Neuronal stem cell (in vitro differentiated cells): Measurements from ENCODE around the gene G6PD.

Experiments
- DNase-seq: peaks from one replicate; pipeline ENCODE4 v3.0.0-alpha.2; 2013; ENCODE audit warnings: low spot score
- H2AFZ ChIP-seq: one replicate; pipeline ENCODE4 v1.6.1; 2013; ENCODE audit warnings: mild to moderate bottlenecking, low read length, inconsistent platforms
- H2AK5ac ChIP-seq: 2 replicates; pipeline ENCODE4 v1.6.1; 2013; ENCODE audit warnings: low read depth, mild to moderate bottlenecking, inconsistent platforms, low read length, moderate library complexity, mixed read lengths
- H2BK120ac ChIP-seq: 2 replicates; pipeline ENCODE4 v1.6.1; 2013; ENCODE audit warnings: low read depth, mild to moderate bottlenecking, inconsistent platforms, low read length, moderate library complexity, mixed read lengths
- H2BK12ac ChIP-seq: one replicate; pipeline ENCODE4 v1.6.1; 2013; ENCODE audit warnings: low read length, inconsistent platforms
- H2BK15ac ChIP-seq: 2 replicates; pipeline ENCODE4 v1.6.1; 2013; ENCODE audit warnings: mild to moderate bottlenecking, low read length, inconsistent platforms, mixed read lengths
- H2BK5ac ChIP-seq: one replicate; pipeline ENCODE4 v1.6.1; 2013; ENCODE audit warnings: inconsistent platforms, mild to moderate bottlenecking, low read length, moderate library complexity
- H3K14ac ChIP-seq: one replicate; pipeline ENCODE4 v1.6.1; 2013; ENCODE audit warnings: low read length, inconsistent platforms
- H3K18ac ChIP-seq: 2 replicates; pipeline ENCODE4 v1.6.1; 2013; ENCODE audit warnings: low read length, inconsistent platforms
- H3K23ac ChIP-seq: 2 replicates; pipeline ENCODE4 v1.6.1; 2013; ENCODE audit warnings: low read depth, mild to moderate bottlenecking, mixed read lengths, low read length, inconsistent platforms; ENCODE audit not compliant: poor library complexity
- H3K27ac ChIP-seq: replicated peaks from 3 replicates; pipeline ENCODE4 v1.5.1; 2013; ENCODE audit warnings: low read length, inconsistent platforms
- H3K27me3 ChIP-seq, 3 experiments: 2 replicates each; pipeline ENCODE4 v1.6.1; 2013; ENCODE audit warnings: low read length in 3 of 3, mild to moderate bottlenecking in 2 of 3, inconsistent platforms in 1 of 3, low read depth in 1 of 3, mixed read lengths in 1 of 3, moderate library complexity in 1 of 3; ENCODE audit not compliant: control insufficient read depth in 3 of 3, insufficient read depth in 3 of 3
- H3K36me3 ChIP-seq, 2 donors: replicated peaks in 1 of 2; 2 replicates each; pipeline ENCODE4 v1.6.1; 2013; ENCODE audit warnings: low read length in 2 of 2; ENCODE audit not compliant: control insufficient read depth in 2 of 2, insufficient read depth in 2 of 2
- H3K4ac ChIP-seq: 2 replicates; pipeline ENCODE4 v1.6.1; 2013; ENCODE audit warnings: inconsistent platforms, mild to moderate bottlenecking, low read length, moderate library complexity
- H3K4me1 ChIP-seq, 2 donors: 1 replicate in 1 of 2; 2 replicates in 1 of 2; pipeline ENCODE4 v1.6.1; 2013; ENCODE audit warnings: low read length in 2 of 2, low read depth in 1 of 2; ENCODE audit not compliant: control insufficient read depth in 2 of 2, insufficient read depth in 1 of 2
- H3K4me2 ChIP-seq: one replicate; pipeline ENCODE4 v1.6.1; 2013; ENCODE audit warnings: mild to moderate bottlenecking, low read length, inconsistent platforms; ENCODE audit not compliant: insufficient read depth, poor library complexity, severe bottlenecking
- H3K4me3 ChIP-seq, 2 donors: 2 replicates each; pipeline ENCODE4 v1.5.1; 2013; ENCODE audit warnings: low read length in 2 of 2, mild to moderate bottlenecking in 2 of 2, inconsistent platforms in 1 of 2, moderate library complexity in 1 of 2
- H3K79me1 ChIP-seq: one replicate; pipeline ENCODE4 v1.6.1; 2013; ENCODE audit warnings: low read depth, mild to moderate bottlenecking, inconsistent platforms, low read length, moderate library complexity
- H3K9ac ChIP-seq: one replicate; pipeline ENCODE4 v1.6.1; 2013; ENCODE audit warnings: mild to moderate bottlenecking, low read depth, low read length, inconsistent platforms; ENCODE audit not compliant: poor library complexity
- H3K9me3 ChIP-seq, 2 donors: replicated peaks in 1 of 2; 2 replicates each; pipeline versions ENCODE3 to v1.6.1; 2013; ENCODE audit warnings: low read length in 2 of 2, mild to moderate bottlenecking in 2 of 2, inconsistent platforms in 1 of 2, low read depth in 1 of 2, mixed read lengths in 1 of 2, moderate library complexity in 1 of 2; ENCODE audit not compliant: control insufficient read depth in 2 of 2, insufficient read depth in 1 of 2
- H4K8ac ChIP-seq: one replicate; pipeline ENCODE4 v1.6.1; 2013; ENCODE audit warnings: low read depth, mild to moderate bottlenecking, inconsistent platforms, low read length, moderate library complexity
- H4K91ac ChIP-seq: one replicate; pipeline ENCODE4 v1.6.1; 2013; ENCODE audit warnings: low read length, low read depth, mild to moderate bottlenecking, inconsistent platforms; ENCODE audit not compliant: poor library complexity
- WGBS, 2 donors: extraction: QIAGEN DNeasy Blood & Tissue Kit; methylation state at CpG; one replicate each; pipeline ENCODE4 v1.1.7; 2013; ENCODE audit warnings: missing lambda C conversion rate in 2 of 2, mixed read lengths in 1 of 2; ENCODE audit not compliant: insufficient read length in 2 of 2, insufficient replicate concordance in 1 of 2; ENCODE audit errors: extremely low coverage in 2 of 2; 5-methylcytosine and 5-hydroxymethylcytosine counted together

The G6PD gene

DNA sequence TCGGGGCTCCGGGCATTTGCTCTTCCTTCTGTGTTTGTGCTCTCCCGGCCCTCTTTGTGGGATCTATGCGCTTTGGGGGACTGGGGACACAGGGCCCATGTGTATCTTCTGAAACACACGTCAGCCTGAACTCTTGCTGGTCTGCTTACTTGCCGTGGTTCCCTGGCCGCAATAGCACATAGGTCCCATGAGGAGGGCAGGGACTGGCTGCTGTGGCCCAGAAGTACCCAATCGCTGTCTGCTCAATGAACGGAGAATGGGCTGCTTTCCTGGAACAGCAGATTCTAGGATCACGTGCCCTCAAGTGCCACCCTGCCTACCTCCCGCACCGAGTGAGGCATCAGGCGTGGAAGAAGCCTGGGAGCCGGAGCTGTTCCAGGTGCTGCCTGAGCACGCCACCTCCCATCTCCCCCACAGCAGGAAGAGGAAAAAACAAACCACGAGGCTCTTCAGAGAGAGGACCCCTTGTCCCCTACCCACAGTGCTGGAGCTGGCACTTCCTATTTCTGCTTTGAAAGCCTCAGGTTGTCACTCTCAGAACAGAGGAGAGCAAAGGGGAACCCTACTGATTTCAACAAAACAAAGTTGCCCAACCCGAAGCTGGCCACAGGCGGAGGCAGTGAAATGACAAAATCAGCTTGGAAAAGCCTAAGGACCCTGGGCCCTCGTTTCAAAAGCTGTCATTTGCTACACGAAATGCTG lies 3.8 kb downstream of the G6PD start:
- Histone ChIP-seq H2BK5ac (no peak overlapping the region), H3K9ac (no peak overlapping the region), H3K27me3 (peaks cover 0 to 3% (median 0%) of the 10 kb centered on the region in 3 experiments), H3K14ac (no peak overlapping the region), H2AK5ac (no peak overlapping the region), H3K4ac (no peak overlapping the region), H3K36me3 (peaks cover 6 to 40% of the 10 kb centered on the region in 2 donors), H3K18ac (no peak overlapping the region), H3K79me1 (no peaks in the 10 kb centered on the region), H3K4me2 (no peak overlapping the region), H2BK15ac (no peak overlapping the region), H2BK120ac (no peak overlapping the region), H3K9me3 (no peaks in the 10 kb centered on the region), H3K23ac (no peak overlapping the region), H3K4me3 (no peak overlapping the region), H2AFZ (no peak overlapping the region), H3K4me1 (peaks cover 2 to 4% of the 10 kb centered on the region in 2 donors), H3K27ac (no peak overlapping the region), H4K8ac (no peak overlapping the region), H4K91ac (no peak overlapping the region), H2BK12ac (no peak overlapping the region)
- no CpG with 5 or more reads among the region's 20 CpGs for WGBS, 2 donors
- DNase-seq, result no peak

DNA sequence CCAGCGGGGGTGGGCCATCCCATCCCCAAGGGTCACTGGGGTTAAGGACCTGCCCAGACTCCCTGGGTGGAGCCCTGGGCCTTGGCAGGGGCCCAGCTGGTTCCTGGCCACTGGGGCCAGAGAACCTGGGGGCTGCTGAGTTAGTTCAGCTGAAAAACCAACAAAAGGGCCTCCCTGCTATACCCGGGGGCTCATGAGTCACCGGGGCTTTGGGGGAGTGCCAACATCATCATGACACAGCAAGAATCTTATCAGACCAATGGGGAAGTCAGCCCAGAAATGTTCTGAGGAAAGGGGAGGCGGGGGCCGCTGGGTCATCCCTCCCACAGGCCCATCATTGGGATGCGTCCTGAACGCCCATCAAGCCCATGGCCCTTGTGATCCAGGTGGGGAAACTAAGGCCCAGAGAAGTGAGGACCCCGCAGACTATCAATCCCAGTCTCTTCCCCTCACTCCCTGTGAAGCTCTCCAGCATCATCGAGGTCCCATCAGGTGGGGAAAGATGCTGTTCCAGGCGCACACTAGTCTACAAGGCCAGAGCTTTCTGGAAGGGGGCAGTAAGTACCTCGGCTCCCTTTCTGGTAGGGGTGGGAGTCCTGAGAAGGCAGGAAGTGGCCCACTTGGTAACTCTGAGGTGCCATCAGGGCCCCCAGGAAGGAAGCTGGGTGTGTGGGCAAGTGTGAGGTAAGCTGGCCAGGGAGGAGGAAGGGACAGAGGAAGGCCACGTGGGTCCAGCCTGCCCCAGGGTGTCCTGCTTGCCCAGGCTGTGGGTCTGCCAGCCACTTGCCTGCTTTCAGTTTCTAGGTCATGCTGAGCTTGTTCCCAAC lies 4.5 kb downstream of the G6PD start:
- no peak overlapping the region for H3K4me2 ChIP-seq
- no peak overlapping the region for H2BK15ac ChIP-seq
- no peak overlapping the region for H3K9ac ChIP-seq
- no peak overlapping the region for H2BK5ac ChIP-seq
- no peak overlapping the region for H3K27ac ChIP-seq
- no peak overlapping the region for H4K8ac ChIP-seq
- no peak overlapping the region for H3K14ac ChIP-seq
- H2AFZ ChIP-seq, result no peak overlapping the region
- H2AK5ac ChIP-seq, result no peak overlapping the region
- peaks cover 6 to 40% of the 10 kb centered on the region in 2 donors for H3K36me3 ChIP-seq
- H3K4ac ChIP-seq, result no peak overlapping the region
- no peak overlapping the region for H4K91ac ChIP-seq
- H2BK12ac ChIP-seq, result no peak overlapping the region
- no peaks in the 10 kb centered on the region for H3K79me1 ChIP-seq
- no peaks in the 10 kb centered on the region for H3K9me3 ChIP-seq
- no peak overlapping the region for H3K23ac ChIP-seq
- H3K18ac ChIP-seq, result no peak overlapping the region
- H3K27me3 ChIP-seq, result peaks cover 0 to 3% (median 0%) of the 10 kb centered on the region in 3 experiments
- H2BK120ac ChIP-seq, result no peak overlapping the region
- WGBS, 2 donors, result no CpG with 5 or more reads among the region's 12 CpGs
- H3K4me3 ChIP-seq, result no peak overlapping the region
- peaks cover 2 to 4% of the 10 kb centered on the region in 2 donors for H3K4me1 ChIP-seq
- DNase-seq, result no peak

GRCh38 chrX:154541589-154541895 lies 5.1 kb downstream of the G6PD start:
- H2AFZ ChIP-seq, result no peak overlapping the region
- no peak overlapping the region for H4K91ac ChIP-seq
- WGBS, 2 donors, result no CpG with 5 or more reads among the region's 5 CpGs
- no peak overlapping the region for H3K4me3 ChIP-seq
- H2BK5ac ChIP-seq, result no peak overlapping the region
- no peak overlapping the region for H3K18ac ChIP-seq
- H3K4ac ChIP-seq, result no peak overlapping the region
- no peak overlapping the region for H3K14ac ChIP-seq
- no peak overlapping the region for H3K27ac ChIP-seq
- H2BK120ac ChIP-seq, result no peak overlapping the region
- H3K4me1 ChIP-seq, result peaks cover 2 to 4% of the 10 kb centered on the region in 2 donors
- H3K36me3 ChIP-seq, result peaks cover 6 to 40% of the 10 kb centered on the region in 2 donors
- no peak overlapping the region for H3K9ac ChIP-seq
- H3K27me3 ChIP-seq, result peaks cover 0 to 3% (median 0%) of the 10 kb centered on the region in 3 experiments
- H2AK5ac ChIP-seq, result no peak overlapping the region
- no peak overlapping the region for H2BK12ac ChIP-seq
- no peak overlapping the region for H4K8ac ChIP-seq
- H2BK15ac ChIP-seq, result no peak overlapping the region
- no peak overlapping the region for H3K4me2 ChIP-seq
- DNase-seq, result no peak
- H3K23ac ChIP-seq, result no peak overlapping the region
- no peaks in the 10 kb centered on the region for H3K9me3 ChIP-seq
- no peaks in the 10 kb centered on the region for H3K79me1 ChIP-seq

- Histone ChIP-seq H2AFZ (no peak overlapping the region), H3K4me3 (no peak overlapping the region), H2BK5ac (no peak overlapping the region), H3K79me1 (no peaks in the 10 kb centered on the region), H3K4me1 (peaks cover under 1 to 2% of the 10 kb centered on the region in 2 donors), H4K8ac (no peak overlapping the region), H3K4ac (no peak overlapping the region), H3K36me3 (peaks cover 6 to 42% of the 10 kb centered on the region in 2 donors), H3K27ac (no peak overlapping the region), H2AK5ac (no peak overlapping the region), H3K14ac (no peak overlapping the region), H3K4me2 (no peak overlapping the region), H3K18ac (no peak overlapping the region), H3K23ac (no peak overlapping the region), H3K27me3 (peaks cover 0 to 3% (median 0%) of the 10 kb centered on the region in 3 experiments), H2BK15ac (no peak overlapping the region), H3K9ac (no peak overlapping the region), H3K9me3 (no peaks in the 10 kb centered on the region), H2BK120ac (no peak overlapping the region), H2BK12ac (no peak overlapping the region), H4K91ac (no peak overlapping the region)
- no peak for DNase-seq
- no CpG with 5 or more reads among the region's 19 CpGs for WGBS, 2 donors
Measured at GRCh38 chrX:154540897-154541535, 5.6 kb downstream of the G6PD start.
